ENCODE data around the gene GRM8. TPM values are rescaled to one million over a fixed set of nuclear protein-coding genes. Genes with fewer than 3 reads are reported as not detected.

GRM8 gene
- total RNA-seq, 1 experiment from 2014 or later = 1.8 TPM

- H3K23me2 ChIP-seq (ENCODE audit: insufficient read length, low read depth, low read length, poor library complexity, severe bottlenecking) = no peaks in the 10 kb centered on the region
- no peak overlapping the region for H3K9ac ChIP-seq (ENCODE audit: extremely low read depth, insufficient read length, low read length)
- H3K23ac ChIP-seq (ENCODE audit: insufficient read length, low read depth, low read length) = no peak overlapping the region
- H2AFZ ChIP-seq (ENCODE audit: low read length) = no peak overlapping the region
- Mint-ChIP-seq H3K4me3 (no peak overlapping the region), H3K27me3 (ENCODE audit: low read depth) (peaks cover 2% of the 10 kb centered on the region; the same call in 1 of the 2 replicates), H3K36me3 (ENCODE audit: insufficient read depth in 1 of 3, low read depth in 3 of 3) (no peaks in the 10 kb centered on the region; a peak in 1 of 7 replicates), H3K27ac (no peak overlapping the region), H3K4me1 (peaks cover 5 to 10% of the 10 kb centered on the region in 2 experiments), H3K9me3 (peaks cover 0 to 2% of the 10 kb centered on the region in 2 experiments; a peak in 2 of 5 replicates)
- H3K14ac ChIP-seq (ENCODE audit: insufficient read depth, low read length) = no peak overlapping the region
- H3K79me1 ChIP-seq (ENCODE audit: insufficient read depth, low read depth, low read length, poor library complexity, severe bottlenecking) = no peaks in the 10 kb centered on the region
- no peak overlapping the region for H2BK15ac ChIP-seq (ENCODE audit: low read depth, low read length)
- H2BK120ac ChIP-seq (ENCODE audit: low read depth, low read length, poor library complexity, severe bottlenecking) = no peak overlapping the region
- H3K4me1 ChIP-seq (ENCODE audit: insufficient read depth, low read length) = no peaks in the 10 kb centered on the region
- no peak overlapping the region for H4K5ac ChIP-seq (ENCODE audit: insufficient read length, low read depth, low read length)
- H2BK5ac ChIP-seq (ENCODE audit: insufficient read length, low read length) = no peak overlapping the region
- no peak overlapping the region for H3K56ac ChIP-seq (ENCODE audit: insufficient read length, low read depth, low read length)
- H4K20me1 ChIP-seq (ENCODE audit: control insufficient read depth, insufficient read depth, insufficient read length) = no peaks in the 10 kb centered on the region
- no peak overlapping the region for H2AK5ac ChIP-seq (ENCODE audit: insufficient read length, low read length)
- no peaks in the 10 kb centered on the region for H3K27me3 ChIP-seq (ENCODE audit: insufficient read depth, low read length)
- no peak overlapping the region for H4K91ac ChIP-seq (ENCODE audit: insufficient read length, low read depth, low read length)
- H2BK12ac ChIP-seq (ENCODE audit: insufficient read length, low read depth, low read length) = no peak overlapping the region
- H3K27ac ChIP-seq (ENCODE audit: insufficient read length, low read depth, low read length) = no peak overlapping the region
- WGBS (ENCODE audit: extremely low coverage, insufficient read length, low lambda C conversion rate) = no CpG with 5 or more reads among the region's 3 CpGs
- H3T11ph ChIP-seq (ENCODE audit: low read length) = no peak overlapping the region
- H3K18ac ChIP-seq (ENCODE audit: insufficient read length, low read depth, low read length) = no peak overlapping the region
- no peaks in the 10 kb centered on the region for H3K9me3 ChIP-seq (ENCODE audit: control insufficient read depth, low read depth, low read length)
- no peak overlapping the region for H3K4me2 ChIP-seq (ENCODE audit: insufficient read depth, insufficient read length, low read length)
- no peak overlapping the region for H4K8ac ChIP-seq (replicated peaks; ENCODE audit: insufficient read length, low read depth, low read length)
- TF ChIP-seq CTCF (conservative IDR thresholded peaks at IDR 0.05) = no peak
- H2BK20ac ChIP-seq (ENCODE audit: low read depth, low read length, poor library complexity, severe bottlenecking) = no peak overlapping the region
- DNase-seq = no peak
- H3K79me2 ChIP-seq (ENCODE audit: insufficient read depth, low read length) = no peaks in the 10 kb centered on the region
- H3K4ac ChIP-seq (ENCODE audit: low read depth, low read length) = no peak overlapping the region
These were observed 213.2 kb downstream of the GRM8 start for GRCh38 chr7:127039541-127039940.

Data from H9 (cell line).